Measurements from ENCODE around the gene NUTM2A.
"Not testable (repeated sequence)": the region's sequence is repeated elsewhere in the genome, so short reads cannot be mapped to it uniquely, and the experiment has no call there.

Gene NUTM2A

DNA sequence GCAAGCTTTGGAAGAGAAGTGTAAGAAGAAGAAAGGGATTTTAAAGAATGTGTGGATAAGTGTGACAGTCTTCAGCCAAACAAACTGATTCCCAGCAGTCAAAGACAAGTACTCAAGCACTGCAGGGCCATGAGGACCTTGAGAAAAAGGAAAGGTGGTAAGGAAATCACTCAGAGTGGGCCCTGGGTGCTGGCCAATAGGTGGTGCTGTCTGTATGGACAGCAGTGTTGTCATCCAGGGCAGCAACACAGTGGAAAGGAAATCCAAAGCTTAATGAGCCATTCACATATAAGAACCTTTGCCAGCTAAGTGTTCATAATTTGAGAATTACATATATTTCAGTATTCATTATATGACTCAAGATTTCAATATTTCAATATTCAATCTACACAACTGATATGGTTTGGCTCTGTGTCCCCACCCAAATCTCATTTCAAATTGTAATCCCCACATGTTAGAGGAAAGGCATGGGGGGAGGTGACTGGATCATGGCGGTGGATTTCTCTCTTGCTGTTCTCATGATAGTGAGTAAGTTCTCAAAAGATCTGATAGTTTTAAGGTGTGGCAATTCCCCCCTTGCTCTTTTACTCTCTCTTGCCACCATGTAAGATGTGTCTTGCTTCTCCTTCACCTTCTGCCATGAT is 55.6 kb downstream of the NUTM2A start:
- not testable (repeated sequence) for H2BK120ac ChIP-seq (ENCODE audit: low read depth, low read length); H4K8ac ChIP-seq (ENCODE audit: low read length); H3K4ac ChIP-seq (ENCODE audit: low read depth in 1 of 2, low read length in 2 of 2); H3K4me3 ChIP-seq (ENCODE audit: insufficient read depth in 1 of 2, low read depth in 1 of 2, low read length in 2 of 2); H3K4me1 ChIP-seq (ENCODE audit: control insufficient read depth, insufficient read depth, low read depth, low read length); H2BK5ac ChIP-seq (ENCODE audit: low read depth, low read length, poor library complexity, severe bottlenecking); H2AFZ ChIP-seq (ENCODE audit: low read depth, low read length); H4K91ac ChIP-seq (ENCODE audit: low read length); H2BK15ac ChIP-seq (ENCODE audit: low read depth, poor library complexity, severe bottlenecking); H3K27me3 ChIP-seq (ENCODE audit: control insufficient read depth in 1 of 2, insufficient read depth in 1 of 2, low read length in 2 of 2); H2AK5ac ChIP-seq (ENCODE audit: low read length, severe bottlenecking); H3K4me2 ChIP-seq (ENCODE audit: low read length, poor library complexity, severe bottlenecking); H3K18ac ChIP-seq (ENCODE audit: low read depth in 1 of 2, low read length in 2 of 2); H2BK12ac ChIP-seq (ENCODE audit: low read length in 2 of 2); H3K27ac ChIP-seq (ENCODE audit: low read length, poor library complexity, severe bottlenecking); H3K14ac ChIP-seq (ENCODE audit: low read length in 2 of 2); H3K9ac ChIP-seq (ENCODE audit: low read length); H3K79me1 ChIP-seq (replicated peaks; ENCODE audit: low read length, poor library complexity, severe bottlenecking); H3K23ac ChIP-seq (ENCODE audit: low read length in 2 of 2); H3K36me3 ChIP-seq (ENCODE audit: control insufficient read depth in 1 of 2, insufficient read depth in 2 of 2, low read depth in 1 of 2, low read length in 2 of 2); DNase-seq; H3K9me3 ChIP-seq (ENCODE audit: control insufficient read depth, low read length)
- no CpG with 5 or more reads among the region's 1 CpG for WGBS

Data from mesenchymal stem cell (in vitro differentiated cells and primary cell).